ENCODE measurements around the gene CLDN25.

GRCh38 chr11:113781682-113782081, 2.1 kb downstream of the CLDN25 start:
- no peak for TF ChIP-seq EZH2 (IDR thresholded peaks at IDR 0.05; ENCODE audit: low read depth, unreplicated experiment)
- no peak for TF ChIP-seq CTCF (conservative IDR thresholded peaks at IDR 0.05; ENCODE audit: low read depth in 2 of 2)
- TF ChIP-seq, protein P1, sequence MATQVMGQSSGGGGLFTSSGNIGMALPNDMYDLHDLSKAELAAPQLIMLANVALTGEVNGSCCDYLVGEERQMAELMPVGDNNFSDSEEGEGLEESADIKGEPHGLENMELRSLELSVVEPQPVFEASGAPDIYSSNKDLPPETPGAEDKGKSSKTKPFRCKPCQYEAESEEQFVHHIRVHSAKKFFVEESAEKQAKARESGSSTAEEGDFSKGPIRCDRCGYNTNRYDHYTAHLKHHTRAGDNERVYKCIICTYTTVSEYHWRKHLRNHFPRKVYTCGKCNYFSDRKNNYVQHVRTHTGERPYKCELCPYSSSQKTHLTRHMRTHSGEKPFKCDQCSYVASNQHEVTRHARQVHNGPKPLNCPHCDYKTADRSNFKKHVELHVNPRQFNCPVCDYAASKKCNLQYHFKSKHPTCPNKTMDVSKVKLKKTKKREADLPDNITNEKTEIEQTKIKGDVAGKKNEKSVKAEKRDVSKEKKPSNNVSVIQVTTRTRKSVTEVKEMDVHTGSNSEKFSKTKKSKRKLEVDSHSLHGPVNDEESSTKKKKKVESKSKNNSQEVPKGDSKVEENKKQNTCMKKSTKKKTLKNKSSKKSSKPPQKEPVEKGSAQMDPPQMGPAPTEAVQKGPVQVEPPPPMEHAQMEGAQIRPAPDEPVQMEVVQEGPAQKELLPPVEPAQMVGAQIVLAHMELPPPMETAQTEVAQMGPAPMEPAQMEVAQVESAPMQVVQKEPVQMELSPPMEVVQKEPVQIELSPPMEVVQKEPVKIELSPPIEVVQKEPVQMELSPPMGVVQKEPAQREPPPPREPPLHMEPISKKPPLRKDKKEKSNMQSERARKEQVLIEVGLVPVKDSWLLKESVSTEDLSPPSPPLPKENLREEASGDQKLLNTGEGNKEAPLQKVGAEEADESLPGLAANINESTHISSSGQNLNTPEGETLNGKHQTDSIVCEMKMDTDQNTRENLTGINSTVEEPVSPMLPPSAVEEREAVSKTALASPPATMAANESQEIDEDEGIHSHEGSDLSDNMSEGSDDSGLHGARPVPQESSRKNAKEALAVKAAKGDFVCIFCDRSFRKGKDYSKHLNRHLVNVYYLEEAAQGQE (IDR thresholded peaks at IDR 0.05; ENCODE audit: unreplicated experiment), result no peak
- TF ChIP-seq ZNF331 (CRISPR knock-in tag; IDR thresholded peaks at IDR 0.05; ENCODE audit: low read depth), result no peak
- no peak for TF ChIP-seq POLR2AphosphoS5 (IDR thresholded peaks at IDR 0.05; ENCODE audit: low read depth)
- no peak for TF ChIP-seq CREB1 (CRISPR knock-in tag; IDR thresholded peaks at IDR 0.05; ENCODE audit: low read depth)
- no peak for TF ChIP-seq EZH2phosphoT487 (IDR thresholded peaks at IDR 0.05; ENCODE audit: unreplicated experiment)

All from GM23338 (cell line).